HTERT RPE-1 (cell line): ENCODE measurements around the gene RBMS3.

Experiments
- in situ Hi-C: fragments of 300-500 bp; cut with MboI; formaldehyde crosslinking; loops from 4 replicates; pipeline ENCODE4 v1.14.3; 2020; ENCODE audit warnings: low sequenced_read_pairs

RBMS3 gene

GRCh38 chr3:29275309-29275708, 5.6 kb upstream of the RBMS3 start:
- in situ Hi-C loops = no loop called here

GRCh38 chr3:29277249-29277648, 3.6 kb upstream of the RBMS3 start:
- in situ Hi-C loops = no loop called here

GRCh38 chr3:29279286-29279685, 1.6 kb upstream of the RBMS3 start:
- in situ Hi-C loops = no loop called here

GRCh38 chr3:29279806-29280205, 1.1 kb upstream of the RBMS3 start:
- in situ Hi-C loops = no loop called here

DNA sequence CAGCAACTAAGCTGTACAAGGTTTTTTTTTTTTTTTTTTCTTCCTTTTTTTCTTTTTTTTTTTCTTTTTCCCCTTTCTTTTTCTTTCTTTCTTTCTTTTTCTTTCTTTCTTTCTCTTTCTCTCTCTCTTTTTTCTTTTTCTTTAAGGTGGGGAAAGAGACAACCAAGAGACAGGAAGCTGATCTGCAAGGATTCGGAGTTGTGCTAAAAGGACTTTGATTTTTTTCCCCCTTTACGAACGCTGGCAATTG, 148 bp downstream of the RBMS3 start:
- in situ Hi-C loops = no loop called here

DNA sequence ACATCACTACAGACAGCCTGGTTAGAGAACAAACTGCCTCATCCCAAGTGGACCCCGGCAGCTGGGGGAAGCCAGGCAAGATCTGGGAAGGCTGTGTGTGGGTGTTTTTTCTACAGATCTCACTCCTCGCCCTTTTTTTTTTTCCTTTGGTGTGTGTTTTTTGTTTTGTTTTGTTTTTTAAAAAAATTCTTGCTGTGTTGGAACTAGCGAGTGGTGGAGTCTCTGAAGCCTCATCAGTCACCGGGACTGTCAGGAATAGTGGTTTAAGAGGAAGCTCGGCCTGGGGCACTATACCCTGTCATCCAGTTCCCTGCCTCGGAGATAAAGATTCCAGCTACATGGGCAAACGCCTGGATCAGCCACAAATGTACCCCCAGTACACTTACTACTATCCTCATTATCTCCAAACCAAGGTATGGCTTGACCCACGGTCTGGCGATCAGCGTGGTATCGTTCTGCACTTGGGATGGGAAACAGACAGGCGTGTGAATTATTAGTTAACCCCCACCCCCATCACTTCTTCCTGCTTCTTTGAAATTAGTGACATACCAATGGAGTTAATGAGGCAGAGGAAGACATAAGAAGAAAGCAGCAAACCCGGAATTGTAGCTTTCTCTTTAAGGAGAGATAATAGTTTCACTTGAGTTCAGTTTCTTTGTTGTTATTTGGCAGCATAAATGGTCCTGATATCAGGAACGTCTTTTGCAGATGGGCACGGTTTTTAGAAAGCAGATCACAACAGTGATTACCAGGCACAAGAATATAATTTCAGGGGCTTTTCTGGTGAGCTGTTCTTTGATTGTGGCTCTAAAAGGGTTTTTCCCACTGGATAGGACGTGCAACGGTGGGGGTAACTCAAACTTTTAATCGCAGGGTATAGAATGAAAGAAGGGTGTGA, 722 bp downstream of the RBMS3 start:
- in situ Hi-C loops = no loop called here

- in situ Hi-C loops = no loop called here
Measured at GRCh38 chr3:29282427-29283230, 1.8 kb downstream of the RBMS3 start.

- in situ Hi-C loops = no loop called here
Measured at GRCh38 chr3:29283231-29284119, 2.6 kb downstream of the RBMS3 start.

DNA sequence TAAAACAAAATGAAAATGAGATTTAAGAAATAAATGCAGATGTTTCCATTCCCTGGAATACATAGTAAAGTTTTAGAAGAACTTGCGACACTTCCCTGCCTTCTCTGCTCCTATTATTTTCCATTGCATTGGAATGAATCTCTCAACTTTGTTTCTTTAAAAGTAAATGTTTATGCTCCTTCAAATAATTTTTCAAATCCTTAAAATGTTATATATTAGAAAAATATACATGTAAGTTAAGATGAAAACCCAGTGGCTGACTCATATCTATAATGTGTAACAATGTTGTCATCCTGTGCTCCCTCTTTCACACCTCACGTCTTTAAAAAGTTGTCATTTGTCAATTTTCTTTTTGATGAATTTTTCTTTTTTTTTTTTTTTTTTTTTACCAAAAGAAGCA, 3.6 kb downstream of the RBMS3 start:
- in situ Hi-C loops = no loop called here

- in situ Hi-C loops = no loop called here
Measured at GRCh38 chr3:29285471-29286071, 4.7 kb downstream of the RBMS3 start.

DNA sequence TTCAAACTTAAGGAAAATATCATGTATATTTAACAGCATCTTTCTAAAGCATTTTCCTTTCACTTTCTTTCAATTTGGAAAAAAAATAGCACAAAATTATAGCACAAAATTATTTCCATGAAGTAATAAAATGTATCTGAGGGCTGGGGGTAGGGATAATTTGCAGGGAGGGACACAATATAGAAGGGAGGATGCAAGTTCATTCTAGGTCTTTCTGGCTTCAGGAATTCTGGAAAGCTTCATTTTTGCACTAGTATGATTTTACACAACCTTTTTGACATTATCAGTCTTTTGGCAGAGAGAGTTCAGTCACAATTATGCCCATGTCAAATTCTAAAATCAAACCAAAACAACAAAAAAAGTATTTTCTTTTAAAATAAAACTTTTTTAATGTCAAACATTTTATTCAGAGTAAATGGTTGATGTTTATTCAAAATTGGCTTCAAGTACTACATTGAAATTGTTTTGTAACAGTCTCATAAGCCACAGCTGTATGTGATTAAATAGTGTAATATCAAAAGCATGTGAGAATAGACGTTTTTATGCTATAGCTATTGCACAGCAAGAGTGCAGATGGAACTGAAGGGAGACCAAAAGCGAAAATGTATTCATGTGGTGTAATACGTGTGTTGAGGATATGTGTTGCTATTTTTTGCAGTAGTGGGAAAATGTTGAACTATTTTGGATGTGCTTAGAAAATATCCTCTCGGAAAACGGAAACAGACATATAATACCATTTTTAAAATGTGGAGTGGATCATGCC, 5.8 kb downstream of the RBMS3 start:
- in situ Hi-C loops = no loop called here

DNA sequence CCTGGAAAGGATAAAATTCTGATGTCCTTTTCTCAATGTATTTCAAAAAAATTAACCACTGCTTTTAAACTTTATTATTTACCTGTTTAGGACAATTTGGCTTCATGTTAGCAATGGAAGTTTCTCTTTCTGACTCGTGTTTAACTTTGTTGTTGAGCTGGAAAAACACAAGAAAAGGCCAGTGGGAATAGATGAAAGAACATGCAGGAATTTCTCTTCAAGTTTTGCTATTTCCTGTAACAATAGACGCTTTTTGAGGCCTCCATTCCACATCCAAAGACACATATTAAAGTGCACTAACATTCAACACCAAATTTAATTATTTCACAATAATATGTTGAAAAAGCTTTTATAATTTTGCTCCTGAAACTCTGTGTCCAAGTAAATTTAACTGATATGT, 9.7 kb downstream of the RBMS3 start:
- in situ Hi-C loops = no loop called here

- in situ Hi-C loops = no loop called here
Measured at GRCh38 chr3:29291260-29291981, 10.6 kb downstream of the RBMS3 start.

DNA sequence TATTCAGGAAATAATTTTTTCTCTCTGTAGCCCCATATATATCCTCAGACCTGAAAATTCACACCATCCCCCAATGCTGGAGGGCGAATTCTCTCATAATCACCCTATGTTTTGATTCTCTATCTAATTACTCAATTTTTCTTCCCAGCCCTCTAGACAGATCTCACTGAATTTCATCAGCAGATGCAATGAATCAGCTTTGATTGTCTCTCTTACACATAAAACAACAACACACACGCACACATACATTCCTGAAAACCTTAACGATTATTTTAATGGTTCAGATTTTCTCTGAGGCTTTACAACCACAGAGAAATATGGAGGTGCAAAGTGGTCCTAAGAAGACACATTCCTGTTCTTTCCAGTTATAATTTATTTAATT, 11.1 kb downstream of the RBMS3 start:
- in situ Hi-C loops = no loop called here

- in situ Hi-C loops = no loop called here
Measured at GRCh38 chr3:29293421-29293820, 12.6 kb downstream of the RBMS3 start.

DNA sequence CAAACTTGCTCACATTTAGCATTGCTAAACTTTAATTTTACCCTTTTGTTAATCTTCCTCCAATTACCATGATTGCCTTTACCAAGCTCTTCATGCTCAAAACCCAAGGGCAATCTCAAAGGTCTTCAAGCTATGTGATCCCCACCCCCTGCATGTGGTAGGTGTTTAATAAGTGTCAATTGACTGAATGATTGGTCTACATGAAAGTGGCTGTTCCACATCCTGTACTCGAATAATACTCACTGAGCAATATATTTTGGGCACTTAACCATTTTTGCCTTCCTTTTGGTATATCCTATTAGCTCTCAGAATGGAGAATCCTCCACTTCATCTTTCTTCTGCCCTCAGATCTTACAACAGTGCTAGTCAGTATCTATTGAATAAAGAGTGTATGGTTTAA, 17.1 kb downstream of the RBMS3 start:
- in situ Hi-C loops = no loop called here

- in situ Hi-C loops = no loop called here
Measured at GRCh38 chr3:29301332-29302019, 20.6 kb downstream of the RBMS3 start.

DNA sequence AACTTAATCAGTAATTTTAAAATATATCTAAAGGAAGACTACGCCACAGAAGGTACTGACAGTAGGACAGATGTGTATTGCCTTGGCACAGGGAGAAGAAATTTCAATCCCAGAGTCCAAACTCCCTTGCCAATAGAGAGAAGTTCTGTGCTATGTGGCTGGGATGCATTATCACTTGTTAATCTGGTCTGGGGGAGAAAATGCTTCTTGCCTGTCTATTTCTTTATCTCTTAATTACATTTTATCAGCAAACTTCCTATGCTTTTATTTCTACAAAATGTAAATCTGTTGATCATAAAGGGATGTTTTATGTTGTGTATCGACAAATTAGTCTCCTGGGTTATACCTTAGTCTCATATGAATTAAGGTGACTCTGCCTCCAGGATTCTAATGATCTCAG, 21.7 kb downstream of the RBMS3 start:
- in situ Hi-C loops = no loop called here

- in situ Hi-C loops = no loop called here
Measured at GRCh38 chr3:29307295-29307694, 26.4 kb downstream of the RBMS3 start.
